Astrocyte (in vitro differentiated cells and primary cell): Measurements from ENCODE around the gene LGMN.

Source experiments
- EZH2 ChIP-seq: IDR thresholded peaks from 2 replicates; pipeline ENCODE4 v1.6.1; 2012; ENCODE audit warnings: mild to moderate bottlenecking, low read length, inconsistent platforms; ENCODE audit not compliant: insufficient read depth
- TF ChIP-seq, protein P1 (sequence below): IDR thresholded peaks from 2 replicates; pipeline ENCODE4 v1.5.1; 2011; ENCODE audit warnings: low read depth, mild to moderate bottlenecking, inconsistent platforms, low read length, moderate library complexity; ENCODE audit not compliant: insufficient read depth

DNA sequence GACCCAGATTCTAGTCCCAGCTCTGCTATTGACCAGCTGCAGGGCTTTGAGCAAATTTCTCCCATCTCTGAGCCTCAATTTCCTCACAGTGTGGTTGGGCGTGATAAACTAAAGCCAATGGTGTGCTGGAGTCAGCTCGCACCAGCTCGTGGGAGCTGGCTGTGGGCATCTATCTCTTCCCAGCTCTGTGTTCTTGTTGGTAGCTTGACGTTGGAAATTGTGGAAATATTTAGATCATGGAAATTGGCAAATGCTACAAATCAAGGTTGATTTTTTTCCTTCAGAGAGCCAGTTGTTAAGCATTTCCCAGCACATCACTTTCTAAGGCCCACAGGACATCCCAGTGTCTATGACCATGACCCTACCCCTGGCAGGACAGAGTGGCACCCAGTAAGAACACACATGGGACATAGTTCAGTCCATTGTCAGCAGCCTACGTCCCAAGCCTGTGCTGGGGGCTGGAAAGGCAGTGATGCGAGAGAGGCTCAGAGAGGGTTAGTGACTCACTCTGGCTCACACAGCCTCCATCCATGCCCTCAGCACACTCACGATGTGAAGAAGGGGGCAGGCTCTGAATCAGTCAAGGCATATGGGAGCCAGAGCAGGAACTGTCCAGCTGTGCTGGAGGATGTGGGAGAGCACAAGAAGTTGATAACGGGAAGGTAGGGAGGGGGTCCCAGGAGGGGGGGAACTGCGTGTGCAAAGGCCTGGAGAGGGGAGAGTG lies 77.6 kb downstream of the LGMN start:
- TF ChIP-seq, protein P1, sequence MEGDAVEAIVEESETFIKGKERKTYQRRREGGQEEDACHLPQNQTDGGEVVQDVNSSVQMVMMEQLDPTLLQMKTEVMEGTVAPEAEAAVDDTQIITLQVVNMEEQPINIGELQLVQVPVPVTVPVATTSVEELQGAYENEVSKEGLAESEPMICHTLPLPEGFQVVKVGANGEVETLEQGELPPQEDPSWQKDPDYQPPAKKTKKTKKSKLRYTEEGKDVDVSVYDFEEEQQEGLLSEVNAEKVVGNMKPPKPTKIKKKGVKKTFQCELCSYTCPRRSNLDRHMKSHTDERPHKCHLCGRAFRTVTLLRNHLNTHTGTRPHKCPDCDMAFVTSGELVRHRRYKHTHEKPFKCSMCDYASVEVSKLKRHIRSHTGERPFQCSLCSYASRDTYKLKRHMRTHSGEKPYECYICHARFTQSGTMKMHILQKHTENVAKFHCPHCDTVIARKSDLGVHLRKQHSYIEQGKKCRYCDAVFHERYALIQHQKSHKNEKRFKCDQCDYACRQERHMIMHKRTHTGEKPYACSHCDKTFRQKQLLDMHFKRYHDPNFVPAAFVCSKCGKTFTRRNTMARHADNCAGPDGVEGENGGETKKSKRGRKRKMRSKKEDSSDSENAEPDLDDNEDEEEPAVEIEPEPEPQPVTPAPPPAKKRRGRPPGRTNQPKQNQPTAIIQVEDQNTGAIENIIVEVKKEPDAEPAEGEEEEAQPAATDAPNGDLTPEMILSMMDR = no peak
- no peak for TF ChIP-seq EZH2
